Jurkat, Clone E6-1 (cell line): Measurements from ENCODE around the gene PDE4D.

Source experiments
- DNase-seq: peaks from one replicate; pipeline ENCODE4 v3.0.0-alpha.2; 2011; ENCODE audit warnings: low read depth, low spot score
- H3K4me3 ChIP-seq: 2 replicates; pipeline ENCODE4 v1.5.1; 2011; ENCODE audit warnings: mild to moderate bottlenecking, low read length, control low read depth, moderate library complexity

The PDE4D gene

DNA sequence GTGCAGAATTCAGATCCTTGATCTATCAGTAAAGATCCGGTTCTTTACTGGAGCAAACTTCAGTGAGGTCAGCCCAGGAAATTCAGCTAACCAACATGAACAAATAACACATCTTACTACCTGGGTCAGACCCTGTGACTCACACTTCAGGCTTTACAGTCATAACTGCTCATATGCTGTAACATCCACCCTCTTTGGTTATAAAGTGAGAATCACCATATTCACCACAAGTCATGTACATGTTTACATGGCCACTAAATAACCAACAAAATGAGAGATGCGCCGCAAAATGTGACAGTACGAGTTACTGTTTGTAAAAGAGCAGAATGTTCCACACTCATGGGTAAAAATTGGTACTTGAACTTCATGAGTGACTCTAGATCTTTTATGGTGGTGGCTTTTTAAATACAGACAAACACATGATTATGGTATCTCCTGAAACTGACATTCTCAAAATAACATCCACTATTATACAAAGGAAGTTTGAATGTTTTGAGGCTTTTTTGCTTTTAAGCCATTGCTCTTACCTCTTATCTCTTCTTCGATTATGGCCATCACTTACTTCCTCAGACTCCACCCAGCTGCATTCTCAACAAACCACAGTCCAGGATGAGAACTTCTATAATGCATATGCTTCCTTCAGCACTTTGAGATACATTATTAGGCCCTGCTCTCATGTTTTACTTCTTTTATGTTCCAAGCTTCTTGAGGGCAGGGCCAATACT is 794.1 kb downstream of the PDE4D start:
- no peak for DNase-seq

GRCh38 chr5:59098743-59099142 is 794.8 kb downstream of the PDE4D start:
- no peak overlapping the region for H3K4me3 ChIP-seq

More for the DNA sequence above, 794.1 kb downstream of the PDE4D start:
- no peak overlapping the region for H3K4me3 ChIP-seq

DNA sequence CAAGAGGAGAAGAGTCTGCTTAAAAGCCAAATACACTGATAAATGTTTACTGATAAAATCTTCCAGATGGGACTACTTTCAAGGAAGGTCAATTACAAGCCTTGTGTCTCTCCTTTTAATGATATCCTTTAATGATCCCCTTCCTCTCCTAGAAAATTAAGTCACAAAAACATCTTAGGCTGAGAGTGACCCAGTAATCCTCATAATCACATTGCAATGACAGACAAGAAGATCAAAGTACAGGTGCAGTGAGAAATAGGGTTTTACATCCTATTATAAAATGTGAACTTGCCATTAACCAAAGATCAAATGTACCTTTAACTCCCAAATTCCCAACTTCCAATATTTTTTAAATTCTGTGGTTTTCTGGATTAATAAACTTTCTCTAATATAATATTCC is 795.8 kb downstream of the PDE4D start:
- DNase-seq, result no peak
- no peak overlapping the region for H3K4me3 ChIP-seq

More at GRCh38 chr5:59098743-59099142, 794.8 kb downstream of the PDE4D start:
- no peak for DNase-seq

- H3K4me3 ChIP-seq, result no peak overlapping the region
- DNase-seq, result no peak
Measured at GRCh38 chr5:59097116-59097515, 796.4 kb downstream of the PDE4D start.

DNA sequence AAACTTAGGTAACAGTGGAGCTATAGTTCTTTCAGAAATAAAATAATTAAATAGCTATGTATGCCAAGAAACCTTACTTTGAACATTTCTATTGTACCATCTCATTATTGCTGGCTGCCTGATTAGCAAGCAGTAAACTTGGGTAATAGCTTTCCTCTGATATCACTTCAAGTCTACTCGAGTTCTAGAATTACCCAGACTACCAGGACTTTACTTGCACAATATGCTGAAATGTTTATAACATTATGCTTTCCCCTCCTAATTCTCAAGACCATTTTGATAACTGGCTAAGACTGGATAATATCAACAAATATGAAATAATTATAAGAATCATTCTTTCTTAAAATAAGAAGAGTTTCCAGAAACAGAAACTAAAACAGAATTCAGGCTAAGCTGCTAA is 798.0 kb downstream of the PDE4D start:
- no peak for DNase-seq
- no peak overlapping the region for H3K4me3 ChIP-seq

DNA sequence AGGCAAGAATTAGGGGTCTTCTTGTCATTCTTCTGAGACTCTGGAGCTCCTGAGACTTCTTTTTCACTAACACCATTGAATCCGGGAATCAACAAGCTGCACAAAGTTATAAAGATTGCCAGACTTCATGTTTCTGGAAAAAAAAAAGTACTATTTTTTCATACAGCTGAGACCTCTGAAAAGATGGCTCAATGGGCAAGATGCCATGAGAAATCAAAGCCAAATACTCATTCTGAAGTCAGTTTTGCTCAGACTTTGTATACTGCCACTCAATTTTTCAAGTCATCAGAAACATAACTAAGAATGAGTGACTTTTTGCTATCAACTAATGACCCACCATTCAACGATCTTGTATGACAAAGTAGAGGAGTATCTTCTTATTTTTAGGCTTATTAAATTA is 798.7 kb downstream of the PDE4D start:
- DNase-seq, result no peak
- no peak overlapping the region for H3K4me3 ChIP-seq

DNA sequence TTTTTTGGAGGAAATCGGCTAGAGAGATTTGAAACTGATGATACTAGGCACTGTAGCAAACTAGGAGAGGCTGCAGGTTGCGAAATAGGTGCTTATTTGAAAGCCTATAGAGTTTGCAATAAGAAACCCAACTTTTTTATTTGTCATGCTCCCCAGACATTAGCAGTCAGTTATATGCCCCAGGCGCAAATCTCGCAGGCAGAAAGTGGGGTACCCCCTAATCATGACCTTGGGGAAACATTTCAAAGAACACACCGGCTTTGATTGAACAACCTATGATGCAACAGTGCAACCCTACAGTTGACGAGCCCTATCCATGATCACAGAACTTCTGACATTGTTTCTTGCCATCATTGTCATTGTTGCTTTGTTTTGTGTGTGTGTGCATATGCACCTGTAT is 800.2 kb downstream of the PDE4D start:
- DNase-seq, result no peak
- no peak overlapping the region for H3K4me3 ChIP-seq

GRCh38 chr5:59092758-59093157 is 800.8 kb downstream of the PDE4D start:
- no peak overlapping the region for H3K4me3 ChIP-seq
- DNase-seq, result no peak

DNA sequence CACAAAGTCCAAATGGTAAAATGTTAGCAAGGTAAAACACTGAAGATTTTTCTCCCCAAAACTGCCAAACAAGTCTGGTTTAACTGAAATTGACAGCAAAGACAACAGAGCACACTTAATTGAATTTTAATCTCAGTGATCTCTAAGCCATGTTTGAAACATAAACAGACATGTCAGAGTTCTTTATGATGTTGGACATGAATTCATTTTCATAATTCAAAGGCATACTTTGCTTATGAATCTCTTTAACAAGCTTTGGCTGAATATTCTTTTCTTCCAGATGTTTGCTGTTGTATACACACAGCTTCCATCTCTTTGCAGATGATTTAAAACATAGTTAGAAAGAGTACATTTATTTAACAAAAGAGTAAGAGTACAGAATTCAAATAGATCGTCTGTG is 801.6 kb downstream of the PDE4D start:
- no peak overlapping the region for H3K4me3 ChIP-seq
- DNase-seq, result no peak

GRCh38 chr5:59090323-59090722 is 803.2 kb downstream of the PDE4D start:
- no peak for DNase-seq
- no peak overlapping the region for H3K4me3 ChIP-seq

DNA sequence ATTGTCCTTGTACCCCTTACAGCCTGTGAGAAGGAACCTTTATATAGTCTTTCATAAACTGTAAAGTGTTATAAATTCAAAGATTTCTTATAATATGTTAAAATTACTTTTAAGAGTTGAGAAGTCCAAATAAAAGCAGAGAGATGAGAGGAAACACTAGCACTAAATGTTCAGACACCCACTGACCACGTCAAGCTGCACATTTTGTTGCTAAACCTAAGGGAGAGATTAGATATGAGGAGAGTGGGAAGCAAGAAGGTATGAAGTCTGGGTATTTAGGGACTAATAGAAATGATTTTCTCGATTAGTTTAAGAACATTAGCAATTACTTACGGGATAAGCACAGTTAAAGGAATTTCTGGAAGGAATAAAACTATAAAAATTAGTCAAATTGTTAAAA is 803.8 kb downstream of the PDE4D start:
- no peak overlapping the region for H3K4me3 ChIP-seq
- no peak for DNase-seq

DNA sequence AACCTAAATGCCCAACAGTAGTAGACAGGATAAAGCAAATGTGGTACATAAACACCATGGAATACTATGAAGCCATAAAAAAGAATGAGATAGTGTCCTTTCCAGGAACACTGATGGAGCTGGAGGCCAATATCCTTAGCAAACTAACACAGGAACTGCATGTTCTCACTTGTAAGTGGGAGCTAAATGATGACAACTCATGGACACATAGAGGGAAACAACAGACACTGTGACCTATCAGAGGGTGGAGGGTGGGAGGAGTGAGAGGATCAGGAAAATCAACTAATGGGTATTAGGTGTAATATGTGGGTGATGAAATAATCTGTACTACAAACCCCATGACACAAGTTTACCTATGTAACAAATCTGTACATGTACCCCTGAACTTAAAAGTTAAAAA is 805.0 kb downstream of the PDE4D start:
- no peak overlapping the region for H3K4me3 ChIP-seq
- no peak for DNase-seq

- DNase-seq, result no peak
Measured at GRCh38 chr5:59086024-59086423, 807.5 kb downstream of the PDE4D start.

GRCh38 chr5:59081693-59082092 is 811.8 kb downstream of the PDE4D start:
- no peak for DNase-seq
- no peak overlapping the region for H3K4me3 ChIP-seq

More at GRCh38 chr5:59086024-59086423, 807.5 kb downstream of the PDE4D start:
- H3K4me3 ChIP-seq, result no peak overlapping the region

DNA sequence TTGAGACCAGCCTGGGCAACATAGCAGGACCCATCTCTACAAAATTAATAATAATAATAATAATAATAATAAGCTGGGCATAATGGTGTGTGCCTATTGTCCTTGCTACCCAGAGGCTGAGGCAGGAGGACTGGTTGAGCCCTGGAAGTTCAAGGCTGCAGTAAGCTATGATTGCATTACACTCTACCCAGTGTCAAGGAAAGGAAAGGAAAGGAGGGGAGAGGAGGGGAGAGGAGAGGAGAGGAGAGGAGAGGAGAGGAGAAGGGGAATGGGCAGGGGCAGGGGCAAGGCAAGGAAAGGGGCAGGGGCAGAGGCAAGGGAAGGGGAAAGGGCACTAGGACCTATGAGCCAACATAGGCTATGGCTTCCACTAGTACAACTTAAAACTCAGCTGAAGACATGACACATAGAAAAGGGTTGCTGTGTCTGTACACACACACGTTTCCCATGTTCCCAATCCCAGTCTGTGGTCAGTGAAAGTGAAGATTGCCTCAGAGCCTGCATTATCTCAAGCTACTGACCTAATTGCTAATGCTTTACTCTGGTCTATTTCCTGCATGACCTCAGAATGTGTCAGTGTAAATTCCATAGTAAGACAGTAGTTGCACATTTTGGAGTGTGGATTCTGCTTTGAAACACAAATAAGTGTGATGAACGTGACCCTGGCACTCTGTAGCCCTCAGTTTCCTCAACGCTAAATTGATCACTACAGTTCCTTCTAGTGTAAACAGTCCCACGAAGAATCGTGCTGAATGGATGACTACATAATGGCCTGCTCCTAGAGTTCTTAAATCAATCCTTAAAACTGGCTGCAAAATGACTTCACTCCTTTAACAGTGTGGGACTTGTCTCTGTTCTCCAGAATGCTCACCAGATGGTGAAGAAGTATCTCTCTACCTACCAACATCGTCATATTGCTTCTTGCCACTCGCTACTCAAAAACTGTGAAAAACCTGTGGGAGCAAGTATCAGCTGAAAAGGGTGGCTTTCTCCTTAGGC is 813.6 kb downstream of the PDE4D start:
- DNase-seq, result no peak
- H3K4me3 ChIP-seq, result no peak overlapping the region

DNA sequence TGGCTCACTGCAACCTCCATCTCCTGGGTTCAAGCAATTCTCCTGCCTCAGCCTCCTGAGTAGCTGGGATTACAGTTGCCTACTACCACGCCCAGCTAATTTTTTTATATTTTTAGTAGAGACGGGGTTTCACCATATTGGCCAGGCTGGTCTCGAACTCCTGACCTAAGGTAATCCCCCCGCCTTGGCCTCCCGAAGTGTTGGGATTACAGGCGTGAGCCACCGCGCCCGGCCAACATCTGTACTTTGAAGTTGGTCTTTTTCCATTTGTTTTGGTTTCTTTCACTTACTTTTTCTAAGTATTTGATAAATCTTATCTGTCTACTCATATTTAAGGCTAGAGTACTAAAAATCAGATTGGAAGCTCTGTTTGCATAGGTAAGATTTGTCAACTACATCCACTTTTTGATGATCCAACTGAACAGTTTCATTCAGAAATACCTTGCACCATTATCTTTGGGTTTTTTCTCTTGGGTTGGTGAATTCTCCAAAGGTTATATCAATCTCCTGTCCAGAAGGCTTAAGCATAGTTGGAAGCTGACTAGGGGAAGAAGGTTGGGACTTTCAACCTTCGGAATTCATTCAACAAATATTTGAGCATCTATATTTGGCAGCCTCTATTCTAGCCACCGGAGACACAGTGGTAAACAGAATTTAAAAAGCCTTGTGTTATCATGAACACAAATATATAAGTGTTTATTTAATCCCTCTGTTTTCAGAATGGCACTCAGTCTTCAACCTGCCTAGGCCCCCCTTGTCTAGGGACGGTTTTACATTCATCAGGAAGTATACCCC is 821.6 kb downstream of the PDE4D start:
- no peak for DNase-seq
- H3K4me3 ChIP-seq, result no peak overlapping the region

- H3K4me3 ChIP-seq, result no peak overlapping the region
- no peak for DNase-seq
Measured at GRCh38 chr5:59069438-59070079, 824.0 kb downstream of the PDE4D start.

DNA sequence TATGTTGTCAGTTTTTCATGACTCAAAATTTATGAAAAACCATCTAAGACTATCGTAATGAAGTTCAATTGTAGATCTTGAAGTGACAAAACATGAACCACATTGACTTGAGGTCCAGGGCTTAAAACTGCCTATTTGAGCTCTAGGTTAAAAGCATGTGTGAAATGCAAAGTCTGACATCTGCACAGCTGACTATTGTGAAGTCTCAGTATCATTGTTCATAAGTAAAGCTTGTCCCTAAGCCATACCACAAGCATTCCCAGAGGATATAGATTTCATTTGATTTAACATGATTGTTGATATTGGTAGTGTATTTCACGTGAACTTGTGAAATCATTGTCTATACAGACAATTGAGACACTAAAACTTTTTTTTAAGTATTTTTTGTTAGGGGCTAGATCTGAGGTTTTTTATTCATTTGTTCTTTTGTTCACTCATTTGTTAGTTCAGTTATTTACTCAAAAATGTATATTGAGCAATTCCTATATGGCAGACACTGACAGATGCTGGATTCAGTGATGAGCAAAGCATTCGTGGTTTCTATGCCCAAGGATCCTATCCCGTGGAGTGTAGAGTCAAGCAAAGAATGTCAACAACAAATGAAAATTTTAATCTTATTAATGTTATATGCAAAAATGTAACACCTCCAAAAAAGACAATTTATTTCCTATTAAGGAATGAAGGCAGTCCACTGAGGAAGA is 825.4 kb downstream of the PDE4D start:
- no peak overlapping the region for H3K4me3 ChIP-seq
- DNase-seq, result no peak
